Effector memory CD4-positive, alpha-beta T cell (primary cell): ENCODE data around the gene NDUFC2.

Experiments
- DNase-seq, 3 donors: peaks; one replicate each; pipeline ENCODE4 v3.0.0-alpha.2; 2020
- H3K27ac ChIP-seq: 2 replicates; pipeline ENCODE4 v1.7.0; 2013; ENCODE audit warnings: mild to moderate bottlenecking, low read length, moderate library complexity; ENCODE audit not compliant: insufficient read depth, poor library complexity, severe bottlenecking
- H3K27me3 ChIP-seq: replicated peaks from 2 replicates; pipeline ENCODE4 v1.7.0; 2013; ENCODE audit warnings: mild to moderate bottlenecking, low read length; ENCODE audit not compliant: insufficient read depth, control insufficient read depth, poor library complexity, severe bottlenecking
- H3K36me3 ChIP-seq: 2 replicates; pipeline ENCODE4 v1.7.0; 2013; ENCODE audit warnings: mild to moderate bottlenecking, low read length, moderate library complexity; ENCODE audit not compliant: control insufficient read depth, insufficient read depth
- H3K4me1 ChIP-seq: 2 replicates; pipeline ENCODE4 v1.7.0; 2013; ENCODE audit warnings: low read length, mild to moderate bottlenecking; ENCODE audit not compliant: control insufficient read depth, insufficient read depth, poor library complexity, severe bottlenecking
- H3K4me3 ChIP-seq: 2 replicates; pipeline ENCODE4 v1.7.0; 2013; ENCODE audit warnings: low read length, low read depth, mild to moderate bottlenecking; ENCODE audit not compliant: insufficient read depth, poor library complexity, severe bottlenecking
- H3K9me3 ChIP-seq: 2 replicates; pipeline ENCODE4 v1.7.0; 2013; ENCODE audit warnings: mild to moderate bottlenecking, low read length, moderate library complexity; ENCODE audit not compliant: control insufficient read depth

NDUFC2 gene

GRCh38 chr11:78021611-78022010, 58.1 kb downstream of the NDUFC2 start:
- no peak overlapping the region for H3K27ac ChIP-seq
- no peaks in the 10 kb centered on the region for H3K9me3 ChIP-seq
- no peaks in the 10 kb centered on the region for H3K4me1 ChIP-seq
- no peaks in the 10 kb centered on the region for H3K27me3 ChIP-seq
- no peaks in the 10 kb centered on the region for H3K36me3 ChIP-seq
- no peak overlapping the region for H3K4me3 ChIP-seq
- DNase-seq = no peak

- Histone ChIP-seq H3K4me1 (no peaks in the 10 kb centered on the region), H3K27ac (no peak overlapping the region), H3K4me3 (no peak overlapping the region), H3K36me3 (no peaks in the 10 kb centered on the region), H3K27me3 (no peaks in the 10 kb centered on the region), H3K9me3 (no peaks in the 10 kb centered on the region)
- DNase-seq = no peak
Measured at GRCh38 chr11:78020246-78020645, 59.4 kb downstream of the NDUFC2 start.

GRCh38 chr11:78019808-78020207, 59.9 kb downstream of the NDUFC2 start:
- DNase-seq = no peak
- H3K4me1 ChIP-seq = no peaks in the 10 kb centered on the region

More at GRCh38 chr11:78019808-78020207, 59.9 kb downstream of the NDUFC2 start:
- Histone ChIP-seq H3K27ac (no peak overlapping the region), H3K36me3 (no peaks in the 10 kb centered on the region), H3K9me3 (no peaks in the 10 kb centered on the region), H3K27me3 (no peaks in the 10 kb centered on the region), H3K4me3 (no peak overlapping the region)
